Heart left ventricle (tissue), 16 donors: ENCODE measurements around the gene EPB41L2. TPM values are rescaled to one million over a fixed set of nuclear protein-coding genes. Genes with fewer than 3 reads are reported as not detected.

Experiments
- ATAC-seq, 4 donors: fragments of 200-7000 bp; cut with Tn5 transposase; one replicate each; pipeline ENCODE4 v1.9.1; 2020 to 2022; ENCODE audit warnings: moderate library complexity in 4 of 4, mild to moderate bottlenecking in 3 of 4, moderate number of reproducible peaks in 1 of 4
- DNase-seq, 5 donors: peaks; one replicate each; pipeline ENCODE4 v3.0.0-alpha.2; 2020
- H3K27ac ChIP-seq, 12 donors: fragments of 200-600 bp; sonication (generic) in 4 of 12; one replicate each; pipeline versions ENCODE4 v1.5.0 to v1.8.0; 2016 to 2022; ENCODE audit warnings: mild to moderate bottlenecking in 2 of 12
- H3K27me3 ChIP-seq, 9 donors: fragments of 200-600 bp; sonication (generic) in 2 of 9; one replicate each; pipeline versions ENCODE4 v1.5.1 to v1.8.0; 2016 to 2022; ENCODE audit warnings: mild to moderate bottlenecking in 3 of 9
- H3K36me3 ChIP-seq, 9 donors: fragments of 200-600 bp; sonication (generic) in 2 of 9; one replicate each; pipeline versions ENCODE4 v1.5.0 to v1.8.0; 2018 to 2022; ENCODE audit warnings: mild to moderate bottlenecking in 2 of 9
- H3K4me1 ChIP-seq, 12 donors: fragments of 200-600 bp; sonication (generic) in 4 of 12; one replicate each; pipeline versions ENCODE4 v1.5.0 to v1.8.0; 2016 to 2022; ENCODE audit warnings: mild to moderate bottlenecking in 3 of 12
- H3K4me3 ChIP-seq, 12 donors: fragments of 200-600 bp; sonication (generic) in 4 of 12; one replicate each; pipeline versions ENCODE4 v1.5.0 to v1.8.0; 2017 to 2022; ENCODE audit warnings: mild to moderate bottlenecking in 9 of 12, moderate library complexity in 4 of 12
- H3K9me3 ChIP-seq, 12 donors: fragments of 200-600 bp; sonication (generic) in 4 of 12; one replicate each; pipeline versions ENCODE4 v1.5.0 to v1.8.0; 2016 to 2022; ENCODE audit warnings: mild to moderate bottlenecking in 1 of 12
- CTCF ChIP-seq, 12 donors: fragments of 200-600 bp; sonication (generic) in 4 of 12; IDR thresholded peaks; one replicate each; pipeline versions ENCODE4 v1.5.0 to v1.8.0; 2018 to 2022; ENCODE audit warnings: antibody characterized with exemption in 12 of 12, mild to moderate bottlenecking in 5 of 12
- POLR2A ChIP-seq, 2 donors: fragments of 450-650 bp; IDR thresholded peaks; one replicate each; pipeline ENCODE4 v1.6.1; 2017; ENCODE audit warnings: antibody characterized with exemption in 2 of 2, mild to moderate bottlenecking in 2 of 2, moderate library complexity in 2 of 2
- WGBS, 4 donors: extraction: QIAGEN DNeasy Blood & Tissue Kit in 2 of 4; methylation state at CpG; one replicate each; pipeline versions ENCODE4 v1.1.5 to v1.1.7; 2013 to 2018; 5-methylcytosine and 5-hydroxymethylcytosine counted together
- intact Hi-C, 10 donors: fragments of 100-400 bp; cut with DNase I; formaldehyde crosslinking; loops; one replicate each; pipeline versions ENCODE4 v1.11.1 to v1.14.2; 2022
- polyA plus RNA-seq, 2 donors: library from polyadenylated mRNA; stranded (reverse); fragments of 200-250 nt; gene quantifications; one replicate each; pipeline ENCODE4 v1.2.3, GENCODE V29; 2013
- total RNA-seq, 9 donors: library from RNA; depleted of rRNA in 2 of 9; stranded (reverse); fragments of >200 nt in 2 of 9; fragmentation: NEBNext Ultra II Directional in 3 of 9; extraction: Animal tissue kit (Norgen Biotek cat#: 25700) in 3 of 9; gene quantifications; one replicate each; pipeline versions ENCODE4 v1.1.0 to v1.2.4, GENCODE V29; 2016 to 2023
- donor health status: ischemic (EF 13 %, LVEDD 7.1; RV severe dilation, severe dysfunction).
- donor health status: healthy with polysubstance abuse.
- donor health status: DM: no; HTN: yes; CAD: no.
- donor health status: DM: no; HTN: no; CAD: no.
- donor health status: ischemic (EF 25% LVEDD 6.9; RV normal size, moderate dysfunction).
- donor health status: ischemic (EF 25% LVEDD 5.7; RV mildly dilated, moderate dysfunction).
- donor health status: healthy.
- donor health status: DM: yes; HTN: yes; CAD: no.
- donor health status: ischemic (EF 35%, LVEDD 5.7; RV mildly dilated, moderate dysfunction).
- donor health status: nonischemic (EF 11% LVEDD 7.7; RV severe dilation, severe dysfunction).
- donor health status: DM: yes; HTN: yes; CAD: no.
- donor health status: PGD.
- donor health status: ischemic (EF 29% LVEDD 5.4; RV normal size, mild dysfunction).
- donor health status: nonischemic (EF 23%, LVEDD 6.1; RV moderate dilation, normal function).

The EPB41L2 gene
- total and polyA plus RNA-seq, 11 donors = 21.3 to 115 (median 51.9) TPM

- peaks cover 0 to 7% (median 0%) of the 10 kb centered on the region in 12 donors for H3K9me3 ChIP-seq
- TF ChIP-seq POLR2A (IDR thresholded peaks at IDR 0.05) (no peak), CTCF (IDR thresholded peaks at IDR 0.05) (no peak)
- H3K27me3 ChIP-seq = no peaks in the 10 kb centered on the region
- H3K36me3 ChIP-seq = no peaks in the 10 kb centered on the region
- DNase-seq = no peak
- H3K4me1 ChIP-seq = no peaks in the 10 kb centered on the region
- intact Hi-C loops = loop anchor here in 1 of 10 donors (5.0 kb wide), 1 partner anchor 34 kb away; no protein-coding TSS in a partner anchor
- 90 to 100% (median 97%) methylated on average over 2 of the region's 2 CpGs for WGBS, 4 donors
- no peak overlapping the region for H3K4me3 ChIP-seq
- H3K27ac ChIP-seq = no peak overlapping the region
- no peak for ATAC-seq
Measured at GRCh38 chr6:131073577-131073976, 10.5 kb upstream of the EPB41L2 start.

GRCh38 chr6:131070061-131070460 lies 7.0 kb upstream of the EPB41L2 start:
- no peaks in the 10 kb centered on the region for H3K27me3 ChIP-seq
- no peak overlapping the region for H3K4me3 ChIP-seq
- H3K4me1 ChIP-seq = no peaks in the 10 kb centered on the region
- 87 to 92% (median 90%) methylated on average over 3 of the region's 3 CpGs for WGBS, 4 donors
- no peak overlapping the region for H3K27ac ChIP-seq
- no peak for ATAC-seq
- no peak for TF ChIP-seq CTCF (IDR thresholded peaks at IDR 0.05)
- no peak for TF ChIP-seq POLR2A (IDR thresholded peaks at IDR 0.05)
- peaks cover 0 to 7% (median 0%) of the 10 kb centered on the region in 12 donors for H3K9me3 ChIP-seq
- H3K36me3 ChIP-seq = no peaks in the 10 kb centered on the region
- intact Hi-C loops = loop anchor here in 1 of 10 donors (5.0 kb wide), 1 partner anchor 37 kb away; no protein-coding TSS in a partner anchor
- DNase-seq = no peak

- peaks cover 0 to 7% (median 0%) of the 10 kb centered on the region in 12 donors for H3K9me3 ChIP-seq
- ATAC-seq (no peak), DNase-seq (no peak)
- no peak overlapping the region for H3K4me3 ChIP-seq
- H3K36me3 ChIP-seq = no peaks in the 10 kb centered on the region
- intact Hi-C loops = loop anchor here in 6 of 10 donors (5.0 to 10.0 kb wide), 5 partner anchors 47 to 181 kb away; no protein-coding TSS in a partner anchor
- H3K27me3 ChIP-seq = no peaks in the 10 kb centered on the region
- WGBS, 4 donors = 84 to 95% (median 93%) methylated on average over 7 of the region's 7 CpGs
- no peak overlapping the region for H3K27ac ChIP-seq
- peaks cover 0 to 10% (median 6%) of the 10 kb centered on the region in 12 donors for H3K4me1 ChIP-seq
- TF ChIP-seq CTCF (IDR thresholded peaks at IDR 0.05) = no peak
- no peak for TF ChIP-seq POLR2A (IDR thresholded peaks at IDR 0.05)
Measured at GRCh38 chr6:131068165-131068564, 5.1 kb upstream of the EPB41L2 start.

- WGBS, 4 donors = 95 to 96% (median 95%) methylated on average over 6 of the region's 6 CpGs
- H3K36me3 ChIP-seq = no peaks in the 10 kb centered on the region
- H3K27ac ChIP-seq = no peak overlapping the region
- no peak for ATAC-seq
- no peak overlapping the region for H3K4me3 ChIP-seq
- peaks cover 0 to 7% (median 0%) of the 10 kb centered on the region in 12 donors for H3K9me3 ChIP-seq
- no peak for DNase-seq
- peaks cover 0 to 10% (median 6%) of the 10 kb centered on the region in 12 donors for H3K4me1 ChIP-seq
- H3K27me3 ChIP-seq = no peaks in the 10 kb centered on the region
- intact Hi-C loops = loop anchor here in 6 of 10 donors (5.0 to 10.0 kb wide), 5 partner anchors 47 to 180 kb away; no protein-coding TSS in a partner anchor
- TF ChIP-seq POLR2A (IDR thresholded peaks at IDR 0.05) (no peak), CTCF (IDR thresholded peaks at IDR 0.05) (no peak)
Measured at GRCh38 chr6:131067521-131067920, 4.5 kb upstream of the EPB41L2 start.
